SK-N-SH (cell line): ENCODE measurements around the gene ESYT3.

Experiments used
- CTCF ChIP-seq: fragments of 200-600 bp; sonication (generic); IDR thresholded peaks from 2 replicates; pipeline ENCODE4 v1.6.1; 2017; ENCODE audit warnings: antibody characterized with exemption, mild to moderate bottlenecking, moderate library complexity
- EP300 ChIP-seq, 2 experiments: IDR thresholded peaks; 2 replicates each; pipeline versions ENCODE4 v1.4.0 to v1.6.1; 2012; ENCODE audit warnings: borderline replicate concordance in 1 of 2, low read depth in 1 of 2, low read length in 1 of 2
- NRF1 ChIP-seq: IDR thresholded peaks from 2 replicates; pipeline ENCODE4 v1.6.1; 2012; ENCODE audit warnings: low read depth, mild to moderate bottlenecking, low read length
- POLR2AphosphoS5 ChIP-seq: IDR thresholded peaks from 2 replicates; pipeline ENCODE4 v1.6.1; 2012; ENCODE audit warnings: low read depth, low read length
- RAD21 ChIP-seq: IDR thresholded peaks from 2 replicates; pipeline ENCODE4 v1.6.1; 2012; ENCODE audit warnings: mild to moderate bottlenecking, low read length
- RFX5 ChIP-seq: IDR thresholded peaks from 2 replicates; pipeline ENCODE4 v1.6.1; 2012; ENCODE audit warnings: mild to moderate bottlenecking, improper control_type of control experiment, low read length
- TAF1 ChIP-seq: IDR thresholded peaks from 2 replicates; pipeline ENCODE4 v1.6.1; 2012; ENCODE audit warnings: low read depth, mild to moderate bottlenecking, low read length, moderate library complexity, borderline replicate concordance
- USF2 ChIP-seq: fragments of 150-350 bp; IDR thresholded peaks from 2 replicates; pipeline ENCODE4 v1.6.1; 2017; ENCODE audit warnings: antibody characterized with exemption, low read length, low read depth, borderline replicate concordance
- TF ChIP-seq, protein P1 (sequence below): IDR thresholded peaks from 2 replicates; pipeline ENCODE4 v1.4.0; 2012; ENCODE audit warnings: low read depth, borderline replicate concordance
- TF ChIP-seq, protein P2 (sequence below): IDR thresholded peaks from 2 replicates; pipeline ENCODE4 v1.4.0; 2012; ENCODE audit warnings: low read depth

GRCh38 chr3:138509586-138509985 lies 75.2 kb downstream of the ESYT3 start:
- TF ChIP-seq, protein P1, sequence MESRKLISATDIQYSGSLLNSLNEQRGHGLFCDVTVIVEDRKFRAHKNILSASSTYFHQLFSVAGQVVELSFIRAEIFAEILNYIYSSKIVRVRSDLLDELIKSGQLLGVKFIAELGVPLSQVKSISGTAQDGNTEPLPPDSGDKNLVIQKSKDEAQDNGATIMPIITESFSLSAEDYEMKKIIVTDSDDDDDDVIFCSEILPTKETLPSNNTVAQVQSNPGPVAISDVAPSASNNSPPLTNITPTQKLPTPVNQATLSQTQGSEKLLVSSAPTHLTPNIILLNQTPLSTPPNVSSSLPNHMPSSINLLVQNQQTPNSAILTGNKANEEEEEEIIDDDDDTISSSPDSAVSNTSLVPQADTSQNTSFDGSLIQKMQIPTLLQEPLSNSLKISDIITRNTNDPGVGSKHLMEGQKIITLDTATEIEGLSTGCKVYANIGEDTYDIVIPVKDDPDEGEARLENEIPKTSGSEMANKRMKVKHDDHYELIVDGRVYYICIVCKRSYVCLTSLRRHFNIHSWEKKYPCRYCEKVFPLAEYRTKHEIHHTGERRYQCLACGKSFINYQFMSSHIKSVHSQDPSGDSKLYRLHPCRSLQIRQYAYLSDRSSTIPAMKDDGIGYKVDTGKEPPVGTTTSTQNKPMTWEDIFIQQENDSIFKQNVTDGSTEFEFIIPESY: no peak
- TF ChIP-seq, protein P2, sequence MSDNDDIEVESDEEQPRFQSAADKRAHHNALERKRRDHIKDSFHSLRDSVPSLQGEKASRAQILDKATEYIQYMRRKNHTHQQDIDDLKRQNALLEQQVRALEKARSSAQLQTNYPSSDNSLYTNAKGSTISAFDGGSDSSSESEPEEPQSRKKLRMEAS: no peak
- no peak for TF ChIP-seq NRF1
- TF ChIP-seq EP300 (IDR thresholded peaks at IDR 0.05; ENCODE audit: borderline replicate concordance in 1 of 2, low read depth in 1 of 2, low read length in 1 of 2): no peak
- no peak for TF ChIP-seq USF2
- TF ChIP-seq TAF1: no peak
- TF ChIP-seq RFX5: no peak
- no peak for TF ChIP-seq RAD21
- no peak for TF ChIP-seq POLR2AphosphoS5
- TF ChIP-seq CTCF: no peak
